GM19455 (cell line): ENCODE data around the gene ACACB.

Source experiments
- ATAC-seq: cut with Tn5 transposase; IDR thresholded peaks from one replicate; pipeline ENCODE4 v1.9.1; 2021; ENCODE audit not compliant: unreplicated experiment

Gene ACACB

DNA sequence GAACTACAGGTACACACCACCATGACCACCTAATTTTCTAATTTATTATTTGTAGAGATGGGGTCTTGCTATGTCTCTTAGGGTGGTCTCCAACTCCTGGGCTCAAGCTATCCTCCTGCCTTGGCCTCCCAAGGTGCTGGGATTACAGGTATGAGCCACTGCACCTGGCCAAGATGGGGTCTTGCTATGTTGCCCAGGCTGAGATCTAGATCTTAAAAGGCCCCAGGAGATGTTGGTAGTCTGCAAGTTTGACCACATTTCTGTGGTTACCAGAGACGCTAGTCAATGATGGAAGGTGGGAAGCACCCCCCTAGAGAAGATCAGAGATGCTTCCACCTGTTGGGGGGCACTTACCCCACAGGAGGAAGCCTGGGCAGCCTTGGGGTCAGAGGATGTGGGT lies 158.0 kb downstream of the ACACB start:
- ATAC-seq, result no peak

DNA sequence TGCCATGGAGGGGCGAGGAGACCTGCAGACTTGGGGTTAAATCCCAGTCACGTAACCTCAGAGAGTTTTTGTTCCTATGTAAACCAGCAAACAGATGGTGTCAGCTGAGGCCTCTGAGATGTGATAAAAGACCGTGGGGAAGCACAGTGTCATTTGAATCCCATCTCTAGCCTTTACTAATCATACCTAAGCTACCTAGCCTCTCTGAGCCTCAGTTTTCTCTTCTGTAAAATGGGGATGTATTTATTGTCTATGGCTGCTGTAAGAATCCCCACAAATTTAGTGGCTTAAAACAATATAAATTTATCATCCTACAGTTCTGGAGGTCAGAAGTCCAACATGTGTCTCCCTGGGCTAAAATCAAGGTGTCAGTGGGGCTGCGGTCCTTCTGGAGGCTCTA lies 158.8 kb downstream of the ACACB start:
- no peak for ATAC-seq

DNA sequence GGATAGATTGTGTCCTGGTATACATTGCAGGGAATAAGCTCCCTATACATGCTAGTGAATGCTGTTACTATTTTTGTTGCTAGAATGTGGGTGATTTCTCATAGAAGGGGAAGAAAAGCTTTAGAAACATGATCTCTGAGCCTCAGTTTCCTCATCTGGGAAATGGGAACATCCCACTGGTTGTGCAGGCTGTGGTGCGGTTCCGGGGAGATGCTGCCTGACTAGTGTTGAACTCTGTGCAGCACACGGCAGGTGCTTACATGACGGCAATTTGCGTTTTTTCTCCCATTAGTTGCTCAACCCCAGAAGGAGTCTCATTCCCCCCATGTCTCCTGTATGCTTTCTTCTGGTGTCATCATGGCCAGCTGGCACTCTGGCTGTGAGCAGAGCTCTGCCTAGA lies 159.8 kb downstream of the ACACB start:
- ATAC-seq, result no peak

DNA sequence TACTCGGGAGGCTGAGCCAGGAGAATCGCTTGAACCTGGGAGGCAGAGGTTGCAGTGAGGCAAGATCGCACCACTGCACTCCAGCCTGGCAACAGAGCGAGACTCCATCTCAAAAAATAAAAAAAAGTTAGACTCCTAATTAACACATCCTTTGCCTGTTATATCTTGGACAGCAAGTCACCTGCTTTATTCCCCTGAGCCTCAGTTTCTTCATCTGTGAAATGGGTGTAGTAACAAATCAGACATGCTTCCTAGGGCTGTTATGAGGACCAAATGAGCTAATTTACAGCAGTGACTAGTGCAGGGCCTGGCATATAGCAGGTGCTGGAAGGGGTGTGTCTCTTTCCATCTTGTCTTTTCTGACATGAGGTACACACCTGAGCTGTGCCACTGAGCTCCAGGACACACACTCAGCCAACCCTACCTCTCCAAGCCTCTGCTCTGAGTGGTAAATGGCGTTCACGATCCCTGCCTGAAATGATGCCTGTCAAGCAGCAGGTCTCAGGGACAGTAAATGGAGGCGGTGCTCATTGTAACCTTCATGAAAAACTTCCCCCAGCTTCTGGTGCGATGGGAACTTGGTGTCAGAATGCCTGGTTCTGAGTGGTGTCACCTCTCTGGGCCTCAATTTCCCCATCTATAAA lies 161.0 kb downstream of the ACACB start:
- no peak for ATAC-seq

DNA sequence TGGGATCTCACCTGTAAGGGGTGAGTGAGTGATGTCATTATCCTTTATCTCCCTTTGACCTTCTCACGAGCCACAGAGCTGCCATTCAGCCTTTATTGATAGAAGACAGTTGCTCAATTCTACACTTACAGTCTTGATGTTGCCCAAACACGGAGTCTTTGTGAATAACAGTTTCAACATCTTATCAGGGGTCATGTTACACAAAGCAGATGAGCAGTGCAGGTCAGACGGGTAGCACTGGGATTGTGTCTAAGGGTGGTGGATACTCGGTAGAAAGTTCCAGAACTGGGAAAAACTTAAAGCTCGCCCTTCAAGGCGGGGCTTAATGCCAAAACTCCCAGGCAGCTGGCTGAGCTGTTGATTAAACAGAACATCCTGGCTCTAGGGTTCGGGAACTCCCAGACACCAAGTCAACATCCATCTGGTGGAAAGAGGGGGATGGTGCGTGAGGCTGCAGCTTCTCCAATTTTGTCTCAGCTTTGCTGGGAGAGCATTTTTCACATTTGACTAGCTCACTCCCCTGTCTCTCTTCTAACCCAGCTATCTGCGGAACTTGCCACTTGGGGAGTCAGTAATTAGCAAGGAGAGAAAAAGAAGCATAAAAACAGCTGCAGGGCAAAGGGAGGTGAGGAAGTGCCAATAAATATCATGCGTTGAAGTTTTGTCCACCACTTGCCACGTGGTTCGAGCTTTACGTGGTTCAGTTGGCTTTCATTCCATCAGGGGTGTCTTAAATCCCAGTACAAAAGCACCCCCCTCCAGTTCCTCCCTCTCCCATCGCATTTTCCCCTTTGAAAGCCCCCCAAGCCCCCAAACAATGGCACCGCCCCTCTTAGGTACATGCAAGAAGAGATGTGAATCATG lies 161.7 kb downstream of the ACACB start:
- ATAC-seq, result no peak

DNA sequence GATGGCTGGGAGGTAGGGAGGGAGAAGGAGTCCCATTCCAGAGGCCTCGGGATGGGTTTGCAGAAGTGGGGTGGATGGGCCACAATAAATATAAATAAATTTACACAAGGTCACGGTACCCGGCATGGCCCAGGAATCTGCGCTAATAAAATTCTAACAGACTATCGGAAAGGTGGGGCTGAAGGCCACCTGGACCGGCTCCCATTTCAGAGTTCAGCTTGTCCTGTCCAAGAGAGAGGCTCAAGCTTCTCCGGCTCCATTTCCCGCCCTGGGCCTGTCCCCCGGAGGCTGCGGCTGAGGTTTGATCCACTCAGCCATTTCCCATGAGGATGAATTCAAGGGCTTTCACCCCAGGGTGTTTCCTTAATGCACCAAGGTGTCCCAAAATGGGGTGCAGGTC lies 162.5 kb downstream of the ACACB start:
- no peak for ATAC-seq

DNA sequence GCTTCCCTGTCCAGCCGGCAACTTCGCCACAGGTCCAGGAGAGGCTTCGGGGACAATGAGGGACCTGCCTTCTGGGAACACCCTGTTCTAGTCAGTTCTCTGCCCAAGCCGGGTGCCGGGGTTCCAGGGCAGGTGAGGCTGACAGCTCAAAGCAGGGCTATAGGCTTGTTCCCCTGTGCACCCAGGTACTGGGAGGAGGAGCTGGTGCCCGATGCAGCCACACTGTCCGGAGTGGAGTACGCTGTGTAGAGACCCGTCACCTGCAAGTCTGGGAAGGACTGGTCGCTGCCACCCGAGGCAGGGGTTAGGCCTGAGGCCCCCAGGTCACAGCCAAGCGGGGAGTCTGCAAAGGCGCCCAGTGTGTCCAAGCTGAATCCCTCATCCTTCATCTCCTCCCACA lies 163.1 kb downstream of the ACACB start:
- ATAC-seq, result no peak

DNA sequence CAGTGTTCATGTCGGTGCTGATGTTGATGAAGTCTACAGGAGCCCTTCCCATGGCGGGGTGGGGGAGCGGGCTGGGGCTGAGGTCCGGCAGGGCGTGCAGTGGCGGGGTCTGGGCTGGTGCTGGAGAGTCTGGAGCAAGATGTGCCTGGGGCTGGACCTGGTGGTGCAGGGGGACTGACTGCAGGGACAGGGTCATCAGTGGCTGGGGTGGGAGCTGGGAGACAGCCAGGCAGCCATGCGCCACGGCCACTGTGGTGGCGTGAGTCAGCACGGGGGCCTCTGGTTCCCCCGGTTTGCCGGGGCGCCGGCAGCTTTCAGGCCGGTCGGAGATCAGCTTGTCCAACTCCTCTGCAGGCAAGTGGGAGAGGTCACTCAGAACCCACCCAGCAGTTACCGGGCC lies 165.1 kb downstream of the ACACB start:
- no peak for ATAC-seq

DNA sequence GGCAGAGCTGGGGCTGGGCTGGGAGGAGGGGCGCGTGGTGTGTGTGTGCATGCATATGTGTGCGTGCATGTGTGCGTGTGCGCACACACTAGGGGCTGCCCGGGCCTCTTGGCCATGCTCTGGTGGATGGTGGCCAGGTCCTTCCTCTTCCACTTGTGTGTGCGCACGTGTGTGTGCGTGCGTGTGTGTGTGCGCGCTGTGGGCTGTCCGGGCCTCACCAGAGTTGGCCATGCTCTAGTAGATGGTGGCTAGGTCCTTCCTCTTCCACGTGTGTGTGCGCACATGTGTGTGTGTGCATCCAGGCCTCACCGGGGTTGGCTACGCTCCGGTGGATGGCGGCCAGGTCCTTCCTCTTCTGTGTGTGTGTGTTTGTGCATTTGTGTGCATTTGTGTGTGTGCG lies 168.0 kb downstream of the ACACB start:
- no peak for ATAC-seq

DNA sequence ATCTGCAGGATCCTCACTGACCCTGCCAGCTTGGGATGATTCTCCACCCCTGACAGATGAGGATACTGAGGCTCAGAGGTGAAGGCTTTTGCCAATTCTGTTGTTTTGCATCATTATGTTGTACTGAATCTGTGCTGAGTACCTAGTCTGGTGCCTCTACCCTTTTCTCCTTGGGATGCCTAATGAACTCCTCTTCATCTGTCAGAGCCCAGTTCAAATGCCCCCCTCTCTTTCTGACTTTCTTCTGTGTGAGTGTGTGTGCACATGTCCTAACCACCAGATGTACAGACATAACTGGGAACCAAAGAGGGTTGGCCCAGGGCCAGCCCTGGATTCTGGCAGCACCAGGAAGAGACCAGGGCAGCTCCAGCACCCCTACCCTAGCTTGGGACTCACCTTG lies 169.9 kb downstream of the ACACB start:
- no peak for ATAC-seq

DNA sequence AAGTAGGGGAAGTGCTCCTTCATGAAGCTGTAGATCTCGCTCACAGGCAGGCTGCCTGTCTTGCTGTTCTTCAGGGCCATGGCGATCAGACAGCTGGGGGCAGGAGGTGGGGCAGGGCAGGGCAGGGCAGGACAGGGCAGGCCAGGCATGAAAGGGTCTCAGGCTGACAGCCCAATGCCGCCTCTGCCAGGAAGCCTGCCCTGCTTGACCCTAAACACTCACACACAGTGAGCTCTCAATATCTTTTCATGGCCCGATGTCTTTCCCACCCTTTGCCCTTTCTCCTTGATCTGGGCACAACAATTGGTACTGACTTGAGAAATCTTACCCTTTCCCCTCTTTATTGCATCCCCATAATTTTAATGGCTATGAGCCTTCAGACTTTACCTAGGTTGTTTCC lies 170.3 kb downstream of the ACACB start:
- no peak for ATAC-seq

DNA sequence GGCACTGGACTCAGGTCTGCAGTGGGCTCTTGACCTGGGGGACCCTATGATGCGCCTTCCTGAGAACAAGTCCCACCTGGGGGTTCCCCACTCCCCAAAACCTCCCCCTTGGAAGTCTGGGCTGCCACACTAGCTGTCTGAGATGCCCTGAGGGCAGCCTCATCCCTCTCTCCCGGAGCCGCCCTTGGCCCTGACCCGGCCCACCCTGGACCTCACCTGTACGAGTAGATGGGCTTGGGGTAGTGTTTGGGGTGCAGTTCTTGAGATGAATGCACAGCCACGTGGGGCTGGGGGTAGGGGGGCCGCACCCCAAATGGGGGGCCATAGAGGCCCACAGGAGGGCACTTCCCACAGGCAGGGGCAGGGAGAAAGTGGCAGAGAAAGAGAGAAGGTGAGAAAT lies 170.8 kb downstream of the ACACB start:
- no peak for ATAC-seq

DNA sequence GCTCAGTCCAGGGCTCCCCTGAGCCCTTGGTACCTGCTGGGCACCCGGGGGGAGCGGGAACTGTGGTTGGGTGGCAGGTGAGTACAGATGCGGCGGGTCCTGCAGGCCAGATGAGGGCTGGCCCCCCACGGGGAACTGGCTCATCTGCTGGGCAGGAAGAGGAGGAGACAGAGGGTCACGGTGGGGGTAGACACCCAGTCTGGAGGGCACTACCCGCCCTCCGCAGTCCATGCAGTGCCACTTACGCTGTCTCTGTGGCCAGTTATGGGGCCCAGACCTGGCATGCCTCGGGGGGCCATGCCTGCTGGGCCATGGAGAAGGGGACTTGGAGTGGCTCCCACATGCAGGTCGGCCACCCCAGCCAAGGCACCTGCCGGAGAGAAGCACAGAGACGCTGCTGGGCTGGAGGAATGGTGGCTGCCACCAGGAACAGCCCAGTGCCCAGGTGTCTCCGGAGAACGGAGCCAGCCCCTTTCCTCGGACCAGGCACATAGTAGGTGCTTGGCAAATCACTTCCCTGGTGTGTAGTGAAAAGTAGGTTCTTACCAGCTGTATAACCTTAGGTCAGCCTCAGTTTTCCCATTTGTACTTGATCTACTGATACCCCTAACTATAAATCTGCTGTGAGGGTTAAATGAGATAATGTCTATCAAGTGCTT lies 171.6 kb downstream of the ACACB start:
- no peak for ATAC-seq

DNA sequence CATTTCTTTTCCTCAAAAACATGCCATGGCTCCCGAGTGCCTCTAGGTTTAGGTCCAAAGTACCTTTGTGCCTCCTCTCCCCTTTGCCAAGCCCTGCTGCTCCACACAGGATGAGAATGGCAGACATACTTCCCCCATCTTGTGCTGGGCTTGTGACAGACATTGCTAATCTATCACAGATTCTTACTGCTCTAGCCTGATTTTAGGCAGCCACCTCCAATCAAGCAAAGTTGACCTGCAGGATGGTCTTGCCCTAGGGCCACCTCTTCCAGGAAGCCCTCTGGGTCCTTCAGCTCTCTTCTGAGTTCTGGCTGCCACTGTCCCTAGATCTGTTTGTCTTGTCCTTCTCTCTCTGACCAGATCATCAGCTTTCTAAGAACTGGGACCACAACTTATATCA lies 172.2 kb downstream of the ACACB start:
- ATAC-seq, result no peak

DNA sequence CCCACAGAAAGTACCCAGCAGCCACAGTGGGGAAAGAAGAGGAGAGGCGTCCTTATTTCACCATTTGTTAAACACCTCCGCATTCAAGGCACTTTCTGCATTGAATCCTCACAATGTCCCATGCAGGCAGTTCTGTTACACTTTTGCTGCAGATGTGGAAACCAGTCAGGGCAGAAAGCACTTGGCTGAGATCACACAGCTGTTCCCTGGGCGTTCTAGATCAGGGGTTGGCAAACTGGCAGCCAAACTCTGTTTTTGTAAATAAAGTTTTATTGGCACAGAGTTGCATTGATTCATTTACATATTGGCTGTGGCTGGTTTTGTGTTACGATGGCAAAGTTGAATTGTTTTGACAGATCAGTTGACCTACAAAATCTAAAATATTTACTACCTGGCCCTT lies 172.6 kb downstream of the ACACB start:
- ATAC-seq, result no peak

DNA sequence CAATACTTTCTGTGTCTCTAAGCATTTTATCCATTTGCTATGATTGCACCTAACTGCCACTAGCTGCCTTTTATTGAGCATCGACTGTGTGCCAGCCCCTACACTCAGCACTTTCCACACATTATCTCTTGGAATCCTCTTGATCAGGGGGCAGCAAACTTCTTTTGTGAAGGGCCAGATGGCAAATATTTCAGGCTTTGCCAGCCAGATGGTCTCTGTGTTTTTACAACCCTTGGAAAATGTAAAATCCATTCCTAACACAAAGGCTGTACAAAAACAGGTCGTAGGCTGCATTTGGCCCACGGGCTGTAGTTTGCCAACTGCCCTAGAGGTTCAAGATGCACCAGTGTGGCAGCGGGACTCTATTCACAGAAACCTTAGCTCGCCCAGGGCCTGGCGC lies 173.2 kb downstream of the ACACB start:
- no peak for ATAC-seq

DNA sequence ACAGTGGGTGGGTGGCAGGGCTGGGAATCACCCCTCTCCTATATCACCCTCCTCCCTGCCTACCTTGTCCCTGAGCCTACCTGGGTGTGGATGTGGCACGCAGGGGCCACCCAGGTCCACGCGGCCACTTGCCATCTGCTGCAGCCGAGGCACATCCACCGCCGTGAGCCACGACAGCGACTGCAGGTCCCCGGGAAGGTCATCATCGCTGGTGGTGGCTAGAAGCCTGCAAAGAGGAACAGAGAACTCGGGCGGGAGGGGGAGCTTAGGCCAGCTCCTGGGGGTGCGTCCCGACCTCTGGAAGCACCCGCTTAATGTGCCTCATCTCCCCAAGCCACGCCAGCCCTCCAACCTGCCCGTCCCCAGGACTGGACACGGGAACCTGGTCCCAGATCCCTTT lies 173.7 kb downstream of the ACACB start:
- ATAC-seq, result no peak

DNA sequence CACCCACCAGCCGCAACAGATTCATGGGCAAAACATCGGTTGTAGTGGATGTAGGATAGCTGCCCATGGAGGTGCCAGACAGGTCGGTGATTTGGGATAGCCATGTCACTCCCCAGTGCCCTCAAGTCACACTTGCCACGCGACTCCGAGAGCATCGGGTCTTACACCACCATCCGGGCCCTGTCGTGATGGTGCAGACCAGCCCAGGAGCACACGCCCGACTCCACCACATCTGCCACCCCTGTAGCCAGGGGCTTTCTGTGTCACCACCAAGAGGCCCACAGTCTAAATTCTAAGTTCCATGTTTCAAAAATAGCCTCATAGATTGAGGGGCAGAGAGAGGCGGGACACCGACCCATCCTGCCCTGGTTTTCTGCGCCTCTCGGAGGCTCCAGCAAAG lies 174.7 kb downstream of the ACACB start:
- ATAC-seq, result no peak

DNA sequence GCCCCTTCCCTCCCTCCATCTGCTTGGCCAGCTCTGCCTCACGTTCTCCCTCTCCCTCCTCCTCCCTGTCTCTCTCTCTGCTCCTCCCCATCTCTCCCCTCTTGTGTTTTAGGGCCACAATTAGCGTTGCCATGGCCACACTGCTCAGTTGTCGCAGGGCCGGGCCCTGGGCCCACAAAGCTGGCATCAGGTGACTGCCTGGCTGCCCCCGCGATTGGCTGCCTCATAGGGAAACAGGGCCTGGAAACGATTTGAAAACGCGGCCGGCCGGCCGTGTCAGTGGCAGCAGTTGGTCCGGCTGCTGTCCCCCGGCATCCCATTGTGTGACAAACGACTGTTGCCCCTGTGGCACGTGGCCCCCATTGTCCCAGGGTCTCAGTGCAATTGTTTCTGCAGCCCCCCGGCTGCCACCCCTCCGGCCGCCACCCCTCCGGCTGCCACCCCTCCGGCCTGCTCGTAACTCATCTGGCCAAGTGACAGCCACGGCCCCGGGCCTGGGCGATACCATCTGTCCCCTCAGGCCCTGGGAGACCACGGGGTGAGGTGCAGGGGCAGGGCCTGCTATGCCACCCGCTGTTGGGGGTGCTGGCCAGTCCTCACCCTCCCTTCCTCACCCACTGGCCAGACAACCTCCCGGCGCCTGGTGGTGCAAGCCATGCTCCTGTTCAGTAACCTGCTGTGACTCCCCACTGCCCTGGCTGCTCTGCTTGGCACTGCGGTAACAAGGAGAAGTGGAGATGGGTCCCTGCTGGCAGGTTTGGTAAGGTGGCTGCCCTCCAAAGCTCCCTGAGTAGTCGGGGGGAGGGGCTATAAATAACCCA lies 175.3 kb downstream of the ACACB start:
- no peak for ATAC-seq

DNA sequence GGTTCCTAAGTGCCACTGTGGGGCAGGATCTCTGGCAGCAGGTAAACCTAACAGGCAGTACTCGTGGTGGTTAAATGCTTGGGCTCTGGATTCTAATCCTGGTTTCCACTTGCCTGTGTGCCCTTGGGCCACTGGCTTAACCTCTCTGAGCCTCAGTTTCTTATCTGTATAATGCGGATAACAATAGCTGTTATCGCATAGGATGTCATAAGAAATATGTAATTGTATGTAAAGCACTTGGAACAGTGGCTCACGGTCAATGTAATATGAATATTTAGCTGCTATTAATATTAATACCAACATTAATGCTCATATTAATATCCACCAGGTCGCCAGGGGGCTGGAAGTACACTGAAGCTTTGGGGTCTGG lies 175.9 kb downstream of the ACACB start:
- no peak for ATAC-seq

DNA sequence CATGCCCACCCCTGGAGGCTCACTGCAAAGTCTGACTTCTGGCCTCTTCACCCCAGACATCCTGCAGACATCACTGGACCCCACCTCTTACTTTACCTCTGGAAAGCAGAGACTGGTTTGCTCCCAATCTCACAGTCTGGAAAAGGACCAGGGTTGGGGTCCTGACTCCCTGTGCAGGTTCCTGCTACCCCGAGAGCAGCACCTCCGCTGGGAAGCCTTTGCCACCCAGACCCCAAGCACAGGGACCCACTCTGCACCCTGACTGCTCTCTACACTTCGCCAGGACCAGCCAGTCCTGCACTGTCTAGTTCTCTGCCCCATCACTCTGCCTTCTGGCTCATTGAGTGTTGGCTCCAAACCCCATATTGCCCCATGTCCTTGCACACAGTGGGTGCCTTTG lies 176.7 kb downstream of the ACACB start:
- no peak for ATAC-seq
